ENCODE results near the gene DTD1. TPM values are rescaled to one million over a fixed set of nuclear protein-coding genes. Genes with fewer than 3 reads are reported as not detected.
A peak's percentile ranks its signal among the peaks of the same experiment; 100 is the strongest.

DTD1 gene, protein sequence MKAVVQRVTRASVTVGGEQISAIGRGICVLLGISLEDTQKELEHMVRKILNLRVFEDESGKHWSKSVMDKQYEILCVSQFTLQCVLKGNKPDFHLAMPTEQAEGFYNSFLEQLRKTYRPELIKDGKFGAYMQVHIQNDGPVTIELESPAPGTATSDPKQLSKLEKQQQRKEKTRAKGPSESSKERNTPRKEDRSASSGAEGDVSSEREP
- 10 to 100 TPM; 18.7 to 22.4 TPM for total RNA-seq

GRCh38 chr20:18587665-18588573 is at the start of gene DTD1:
DTD1 (plus strand) TSS chr20:18588054; CDS start chr20:18588073, 19 bp downstream.
- H3K9me3 Mint-ChIP-seq: no peaks in the 10 kb centered on the region

DNA sequence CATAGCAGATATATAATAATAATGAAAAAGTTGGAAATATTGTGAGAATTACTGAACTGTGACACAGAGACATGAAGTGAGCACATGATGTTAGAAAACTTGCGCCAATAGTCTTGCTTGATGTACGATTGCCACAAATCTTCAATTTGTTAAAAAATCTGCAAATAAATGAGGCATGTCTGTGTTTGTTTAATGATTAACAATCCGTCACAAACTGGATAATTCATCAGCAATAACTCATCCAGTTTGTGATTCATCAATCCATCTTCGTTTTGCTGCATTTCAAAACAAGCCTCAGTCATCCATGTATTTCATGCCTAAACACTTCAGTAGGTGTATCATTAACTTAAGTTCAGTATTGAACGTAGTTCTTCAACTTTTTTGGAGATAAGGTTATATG is 46.1 kb upstream of the DTD1 start:
- Mint-ChIP-seq H3K27ac (no peak overlapping the region), H3K9me3 (peaks cover 1% of the 10 kb centered on the region), H3K4me3 (no peak overlapping the region), H3K4me1 (no peaks in the 10 kb centered on the region), H3K36me3 (peaks cover 30% of the 10 kb centered on the region), H3K27me3 (no peaks in the 10 kb centered on the region)
- ATAC-seq (ENCODE audit: low read depth) (no peak), DNase-seq (no peak)
- POLR2A ChIA-PET: no interaction called here

More at GRCh38 chr20:18587665-18588573, at the start of gene DTD1:
- Mint-ChIP-seq H3K36me3 (no peaks in the 10 kb centered on the region), H3K27ac (peak within 1 kb of the TSS; percentile 79), H3K27me3 (peaks cover 6% of the 10 kb centered on the region), H3K4me1 (peaks cover 19% of the 10 kb centered on the region), H3K4me3 (peak within 1 kb of the TSS; percentile 93)
- DNase-seq (peak; percentile 92), ATAC-seq (ENCODE audit: low read depth) (peak; percentile 86)
- POLR2A ChIA-PET: interaction anchor here (0.6 to 1.5 kb wide), 2 partner anchors 81 to 1425 kb away, joined by 3 to 4 read pairs; partner anchors contain the start of gene SEC23B

DNA sequence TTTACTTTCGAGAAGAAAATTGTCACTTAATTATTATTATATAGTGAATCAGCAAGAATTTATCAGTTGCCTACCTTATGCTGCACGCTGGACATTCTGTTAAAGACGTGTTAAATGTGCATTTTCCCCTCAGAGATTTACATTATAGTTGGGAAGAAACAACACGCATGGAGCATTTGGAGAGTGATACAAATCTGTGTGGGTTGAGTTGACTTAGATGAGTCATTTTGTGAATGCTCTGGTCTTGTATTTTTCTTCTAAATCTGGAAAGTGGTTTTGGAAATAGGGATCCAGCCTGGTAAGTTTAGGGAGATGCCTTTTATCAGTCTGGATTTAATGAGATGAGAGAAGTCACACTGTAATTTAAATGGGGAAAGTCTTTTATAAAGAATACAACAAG is 44.6 kb upstream of the DTD1 start:
- Mint-ChIP-seq H3K4me1 (no peaks in the 10 kb centered on the region), H3K27ac (no peak overlapping the region), H3K9me3 (no peaks in the 10 kb centered on the region), H3K27me3 (no peaks in the 10 kb centered on the region), H3K4me3 (no peak overlapping the region), H3K36me3 (peaks cover 22% of the 10 kb centered on the region)
- DNase-seq (no peak), ATAC-seq (ENCODE audit: low read depth) (no peak)
- POLR2A ChIA-PET: no interaction called here

DNA sequence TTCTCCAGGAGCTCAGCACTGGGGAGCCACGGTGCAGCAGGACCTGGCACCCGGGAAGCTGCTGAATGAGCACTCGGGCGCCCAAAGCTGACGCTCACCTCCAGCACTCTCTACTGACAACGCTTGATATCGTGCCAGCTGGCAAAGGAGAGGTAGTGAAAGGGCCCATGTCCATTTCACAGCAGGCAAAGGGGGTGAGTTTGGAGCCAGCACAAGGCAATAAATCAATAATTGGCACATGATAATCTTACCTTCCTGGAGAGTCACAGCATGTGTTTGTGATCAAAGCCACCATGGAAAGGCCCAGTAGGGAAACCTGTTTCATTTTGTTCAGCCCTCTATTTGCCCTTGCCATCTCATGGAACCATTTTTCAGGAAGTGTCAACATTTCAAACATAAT is 43.9 kb upstream of the DTD1 start:
- H3K4me1 Mint-ChIP-seq: no peaks in the 10 kb centered on the region
- peaks cover 22% of the 10 kb centered on the region for H3K36me3 Mint-ChIP-seq
- H3K4me3 Mint-ChIP-seq: no peak overlapping the region
- no peak overlapping the region for H3K27ac Mint-ChIP-seq
- DNase-seq (no peak), ATAC-seq (ENCODE audit: low read depth) (no peak)
- H3K27me3 Mint-ChIP-seq: no peaks in the 10 kb centered on the region
- no peaks in the 10 kb centered on the region for H3K9me3 Mint-ChIP-seq
- POLR2A ChIA-PET: no interaction called here

DNA sequence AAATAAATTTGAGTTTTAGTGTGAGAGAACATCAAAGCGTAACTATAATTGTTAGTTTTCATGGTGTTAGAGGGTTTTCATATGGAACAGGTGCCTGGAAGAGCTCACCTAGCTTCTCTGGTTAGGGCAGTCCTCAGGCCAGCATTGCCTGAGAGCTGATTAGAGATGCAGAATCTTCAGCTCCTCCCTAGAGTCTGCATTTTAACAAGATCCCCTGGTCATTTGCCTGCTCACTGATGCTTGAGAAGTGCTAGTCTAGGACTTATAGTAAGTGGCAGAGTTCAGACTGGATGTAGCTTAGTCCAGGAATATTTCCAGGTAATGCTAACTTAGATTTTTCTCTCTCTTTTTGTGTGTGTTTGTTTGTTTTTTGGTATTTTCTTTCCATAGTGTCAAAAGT is 42.3 kb upstream of the DTD1 start:
- no peak overlapping the region for H3K4me3 Mint-ChIP-seq
- no peaks in the 10 kb centered on the region for H3K4me1 Mint-ChIP-seq
- H3K9me3 Mint-ChIP-seq: no peaks in the 10 kb centered on the region
- H3K27ac Mint-ChIP-seq: no peak overlapping the region
- ATAC-seq (ENCODE audit: low read depth): no peak
- POLR2A ChIA-PET: no interaction called here
- H3K36me3 Mint-ChIP-seq: peaks cover 19% of the 10 kb centered on the region
- no peaks in the 10 kb centered on the region for H3K27me3 Mint-ChIP-seq
- DNase-seq: no peak

- Mint-ChIP-seq H3K27ac (no peak overlapping the region), H3K9me3 (no peaks in the 10 kb centered on the region), H3K4me3 (no peak overlapping the region), H3K4me1 (no peaks in the 10 kb centered on the region), H3K36me3 (peaks cover 16% of the 10 kb centered on the region), H3K27me3 (no peaks in the 10 kb centered on the region)
- ATAC-seq (ENCODE audit: low read depth) (no peak), DNase-seq (no peak)
- POLR2A ChIA-PET: no interaction called here
These were observed 39.4 kb upstream of the DTD1 start for GRCh38 chr20:18548465-18548864.

DNA sequence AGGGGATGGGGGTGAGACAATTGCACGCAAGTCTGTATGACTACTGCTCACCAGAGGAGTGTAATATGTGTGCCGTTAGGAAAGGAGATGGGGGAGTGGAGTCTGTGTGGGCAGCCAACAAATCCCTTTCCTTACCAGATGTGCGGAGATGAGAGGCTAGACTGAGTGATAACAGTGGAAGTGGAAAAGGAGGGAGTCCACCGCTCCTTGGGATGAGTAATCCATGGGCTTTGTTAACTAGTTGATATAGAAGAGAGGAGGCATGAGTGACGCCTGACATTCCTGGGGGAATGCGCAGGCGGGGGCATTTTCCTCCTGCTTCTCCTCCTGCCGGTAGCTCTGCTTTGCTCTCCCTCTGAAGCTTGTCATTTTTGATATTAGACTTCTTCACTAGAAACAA is 34.1 kb upstream of the DTD1 start:
- H3K4me3 Mint-ChIP-seq: no peak overlapping the region
- H3K27ac Mint-ChIP-seq: no peak overlapping the region
- no peaks in the 10 kb centered on the region for H3K9me3 Mint-ChIP-seq
- ATAC-seq (ENCODE audit: low read depth) (no peak), DNase-seq (no peak)
- H3K4me1 Mint-ChIP-seq: no peaks in the 10 kb centered on the region
- POLR2A ChIA-PET: interaction anchor here (1.7 kb wide), 1 partner anchor 13 kb away, joined by 4 read pairs; no protein-coding TSS in a partner anchor
- H3K27me3 Mint-ChIP-seq: no peaks in the 10 kb centered on the region
- H3K36me3 Mint-ChIP-seq: peaks cover 29% of the 10 kb centered on the region

GRCh38 chr20:18566892-18567738 is 20.7 kb upstream of the DTD1 start, which contains the start of gene SMIM26:
SMIM26 (plus strand) TSS chr20:18567432; CDS start chr20:18567479, 47 bp downstream.
- DNase-seq (peak; percentile 94), ATAC-seq (ENCODE audit: low read depth) (peak; percentile 99)
- Mint-ChIP-seq H3K27me3 (no peaks in the 10 kb centered on the region), H3K4me3 (peak within 1 kb of the TSS; percentile 95), H3K9me3 (peaks cover 4% of the 10 kb centered on the region), H3K27ac (peak within 1 kb of the TSS; percentile 95), H3K36me3 (peaks cover 37% of the 10 kb centered on the region), H3K4me1 (peaks cover 8% of the 10 kb centered on the region)
- POLR2A ChIA-PET: interaction anchor here (0.9 to 1.4 kb wide), 3 partner anchors 12 to 279 kb away, joined by 4 to 12 read pairs (median 4); partner anchors contain the start of genes SEC23B and ZNF133

- Mint-ChIP-seq H3K27ac (peak overlapping the region; percentile 95), H3K36me3 (peaks cover 35% of the 10 kb centered on the region), H3K9me3 (peaks cover 4% of the 10 kb centered on the region), H3K4me3 (peak overlapping the region; percentile 95), H3K4me1 (peaks cover 8% of the 10 kb centered on the region), H3K27me3 (no peaks in the 10 kb centered on the region)
- DNase-seq (no peak), ATAC-seq (ENCODE audit: low read depth) (peak; percentile 6)
- POLR2A ChIA-PET: interaction anchor here (1.2 kb wide), 1 partner anchor 60 kb away, joined by 12 read pairs; the partner anchor contains the start of gene SEC23B
These were observed 20.1 kb upstream of the DTD1 start for GRCh38 chr20:18567739-18568091.

DNA sequence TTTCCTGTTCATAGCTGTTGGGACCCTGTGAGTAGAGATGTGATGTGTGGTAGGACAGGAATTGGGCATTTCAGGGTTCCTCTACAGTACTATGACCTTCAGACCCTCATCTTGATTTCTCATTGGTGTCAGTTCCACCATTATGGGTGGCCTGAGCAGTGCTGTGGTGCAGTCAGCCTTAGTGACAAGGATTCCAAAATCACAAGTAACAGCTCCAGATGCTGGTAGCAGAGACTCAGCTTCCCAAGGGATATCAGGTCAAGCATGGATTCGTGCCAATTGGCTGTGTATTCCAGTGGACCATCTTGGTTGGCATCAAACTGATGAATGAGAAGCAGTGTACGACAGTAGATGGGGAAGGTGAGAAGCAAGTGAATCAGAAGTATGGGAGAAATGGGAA is 16.8 kb upstream of the DTD1 start:
- peaks cover 4% of the 10 kb centered on the region for H3K9me3 Mint-ChIP-seq
- H3K36me3 Mint-ChIP-seq: peaks cover 29% of the 10 kb centered on the region
- no peak overlapping the region for H3K4me3 Mint-ChIP-seq
- H3K4me1 Mint-ChIP-seq: peaks cover 8% of the 10 kb centered on the region
- DNase-seq (no peak), ATAC-seq (ENCODE audit: low read depth) (no peak)
- POLR2A ChIA-PET: no interaction called here
- no peaks in the 10 kb centered on the region for H3K27me3 Mint-ChIP-seq
- no peak overlapping the region for H3K27ac Mint-ChIP-seq

DNA sequence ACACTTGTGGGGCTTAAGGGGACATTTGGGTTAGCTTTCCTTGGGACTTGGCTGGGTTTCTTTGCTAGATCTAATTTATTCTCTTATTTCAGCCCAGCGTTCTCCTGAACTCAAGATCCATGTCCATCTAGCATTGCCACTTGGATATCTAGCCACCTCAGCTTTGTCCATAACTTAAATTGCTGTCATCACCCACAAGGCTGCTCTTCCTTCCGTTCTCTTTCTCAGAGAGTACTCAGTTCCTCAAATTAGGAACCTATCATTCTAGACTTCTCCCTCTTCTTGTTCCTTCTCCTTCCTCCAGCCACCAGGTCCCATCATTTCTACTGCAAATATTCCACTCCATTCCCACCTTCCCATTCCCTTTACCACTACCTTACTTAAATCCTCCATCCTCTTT is 16.3 kb upstream of the DTD1 start:
- no peak overlapping the region for H3K27ac Mint-ChIP-seq
- peaks cover 29% of the 10 kb centered on the region for H3K36me3 Mint-ChIP-seq
- H3K4me3 Mint-ChIP-seq: no peak overlapping the region
- ATAC-seq (ENCODE audit: low read depth): no peak
- POLR2A ChIA-PET: no interaction called here
- DNase-seq: no peak
- H3K4me1 Mint-ChIP-seq: peaks cover 4% of the 10 kb centered on the region
- peaks cover 4% of the 10 kb centered on the region for H3K9me3 Mint-ChIP-seq
- H3K27me3 Mint-ChIP-seq: no peaks in the 10 kb centered on the region

GRCh38 chr20:18577942-18578341 is 9.9 kb upstream of the DTD1 start:
- POLR2A ChIA-PET: no interaction called here
- H3K4me3 Mint-ChIP-seq: no peak overlapping the region

GRCh38 chr20:18578581-18578980 is 9.3 kb upstream of the DTD1 start:
- POLR2A ChIA-PET: no interaction called here
- DNase-seq (no peak), ATAC-seq (ENCODE audit: low read depth) (no peak)
- Mint-ChIP-seq H3K9me3 (no peaks in the 10 kb centered on the region), H3K4me3 (no peak overlapping the region), H3K27ac (no peak overlapping the region), H3K36me3 (no peaks in the 10 kb centered on the region), H3K27me3 (peaks cover 2% of the 10 kb centered on the region), H3K4me1 (peaks cover 4% of the 10 kb centered on the region)

More at GRCh38 chr20:18577942-18578341, 9.9 kb upstream of the DTD1 start:
- no peak for ATAC-seq (ENCODE audit: low read depth)
- Mint-ChIP-seq H3K36me3 (no peaks in the 10 kb centered on the region), H3K9me3 (no peaks in the 10 kb centered on the region), H3K4me1 (peaks cover 4% of the 10 kb centered on the region), H3K27me3 (peaks cover 2% of the 10 kb centered on the region), H3K27ac (no peak overlapping the region)
- no peak for DNase-seq
